HG02970 (cell line): Measurements from ENCODE around the gene NME9.

Source experiments
- ATAC-seq: cut with Tn5 transposase; IDR thresholded peaks from one replicate; pipeline ENCODE4 v1.9.1; 2021; ENCODE audit warnings: mild to moderate bottlenecking, moderate library complexity, moderate number of reproducible peaks; ENCODE audit not compliant: unreplicated experiment, low FRiP score

The NME9 gene

GRCh38 chr3:138340511-138340910, 10.9 kb upstream of the NME9 start:
- ATAC-seq = no peak

- no peak for ATAC-seq
Observed at GRCh38 chr3:138338811-138339210, 9.2 kb upstream of the NME9 start.

- no peak for ATAC-seq
Observed at GRCh38 chr3:138338244-138338643, 8.6 kb upstream of the NME9 start.

GRCh38 chr3:138336454-138336999, 6.9 kb upstream of the NME9 start:
- ATAC-seq = no peak

- ATAC-seq = no peak
Observed at GRCh38 chr3:138334608-138335007, 5.0 kb upstream of the NME9 start.

- ATAC-seq = no peak
Observed at GRCh38 chr3:138332472-138333073, 2.9 kb upstream of the NME9 start.

GRCh38 chr3:138331143-138331894, 1.7 kb upstream of the NME9 start:
- no peak for ATAC-seq

GRCh38 chr3:138329984-138330293, 288 bp upstream of the NME9 start:
- no peak for ATAC-seq

- ATAC-seq = no peak
Observed at GRCh38 chr3:138328341-138328740, 1.3 kb downstream of the NME9 start.

- ATAC-seq = no peak
Observed at GRCh38 chr3:138327831-138328230, 1.8 kb downstream of the NME9 start.

- ATAC-seq = no peak
Observed at GRCh38 chr3:138326866-138327595, 2.6 kb downstream of the NME9 start.

GRCh38 chr3:138325990-138326389, 3.7 kb downstream of the NME9 start:
- ATAC-seq = no peak

GRCh38 chr3:138323971-138324370, 5.7 kb downstream of the NME9 start:
- no peak for ATAC-seq

- ATAC-seq = no peak
Observed at GRCh38 chr3:138317687-138318086, 12.0 kb downstream of the NME9 start.

- ATAC-seq = no peak
Observed at GRCh38 chr3:138314751-138315150, 14.9 kb downstream of the NME9 start.

- ATAC-seq = no peak
Observed at GRCh38 chr3:138310494-138310893, 19.2 kb downstream of the NME9 start.

- ATAC-seq = no peak
Observed at GRCh38 chr3:138308783-138309182, 20.9 kb downstream of the NME9 start.

- ATAC-seq = no peak
Observed at GRCh38 chr3:138307899-138308298, 21.8 kb downstream of the NME9 start.

GRCh38 chr3:138303474-138303873, 26.2 kb downstream of the NME9 start:
- ATAC-seq = no peak

GRCh38 chr3:138300647-138301046, 29.0 kb downstream of the NME9 start:
- no peak for ATAC-seq

- no peak for ATAC-seq
Observed at GRCh38 chr3:138297876-138298275, 31.8 kb downstream of the NME9 start.
